A172 (cell line): ENCODE data around the gene ABCC4. TPM values are rescaled to one million over a fixed set of nuclear protein-coding genes. Genes with fewer than 3 reads are reported as not detected.
"Not testable (repeated sequence)": the region's sequence is repeated elsewhere in the genome, so short reads cannot be mapped to it uniquely, and the experiment has no call there.

ENCODE experiments used
- DNase-seq: peaks from one replicate; pipeline ENCODE4 v3.0.0-alpha.2; 2015; ENCODE audit warnings: low spot score
- total RNA-seq: library from RNA; depleted of rRNA; stranded (reverse); fragments of >200 nt; shearing (Covaris generic); gene quantifications from 2 replicates; pipeline ENCODE4 v1.2.3, GENCODE V29; 2014

The ABCC4 gene
- total RNA-seq, 1 experiment from 2014 or later, result 45.7 TPM

DNA sequence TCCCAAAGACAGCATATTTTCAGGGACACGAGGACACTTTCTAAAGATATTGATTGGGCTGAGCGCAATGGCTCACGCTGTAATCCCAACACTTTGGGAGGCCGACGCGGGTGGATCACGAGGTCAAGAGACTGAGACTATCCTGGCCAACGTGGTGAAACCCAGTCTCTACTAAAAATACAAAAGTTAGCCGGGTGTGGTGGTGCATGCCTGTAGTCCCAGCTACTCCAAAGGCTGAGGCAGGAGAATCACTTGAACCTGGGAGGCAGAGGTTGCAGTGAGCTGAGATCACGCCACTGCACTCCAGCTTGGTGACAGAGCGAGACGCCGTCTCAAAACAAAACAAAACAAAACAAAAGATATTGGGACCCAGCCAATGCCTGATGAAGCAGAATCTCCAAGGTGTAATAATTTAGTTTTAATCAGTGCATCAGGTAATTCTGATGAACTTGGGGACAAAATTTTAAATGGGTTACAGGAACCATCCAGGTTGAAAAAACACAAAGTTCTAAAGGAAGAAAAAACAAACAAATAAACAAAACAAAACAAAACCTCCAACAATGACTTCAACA lies 100.8 kb downstream of the ABCC4 start:
- not testable (repeated sequence) for DNase-seq

DNA sequence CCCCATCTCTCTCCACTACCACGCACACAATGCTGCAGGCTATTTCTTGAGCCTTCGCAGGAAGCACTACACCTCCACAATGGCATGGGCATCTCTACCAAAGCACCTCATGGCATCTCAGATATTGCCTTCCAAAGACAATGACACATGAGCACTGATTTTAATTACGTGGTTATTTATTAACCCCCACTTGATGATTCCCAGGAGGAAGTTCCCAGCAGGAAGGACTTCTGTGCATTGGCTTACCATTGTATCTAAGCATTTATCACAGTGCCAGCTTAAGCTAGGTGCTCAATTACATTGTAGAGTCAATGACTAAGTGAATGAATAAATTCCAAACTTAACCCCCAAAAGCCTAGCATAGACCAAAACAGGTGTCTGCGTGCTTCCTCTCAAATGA lies 101.4 kb downstream of the ABCC4 start:
- no peak for DNase-seq

DNA sequence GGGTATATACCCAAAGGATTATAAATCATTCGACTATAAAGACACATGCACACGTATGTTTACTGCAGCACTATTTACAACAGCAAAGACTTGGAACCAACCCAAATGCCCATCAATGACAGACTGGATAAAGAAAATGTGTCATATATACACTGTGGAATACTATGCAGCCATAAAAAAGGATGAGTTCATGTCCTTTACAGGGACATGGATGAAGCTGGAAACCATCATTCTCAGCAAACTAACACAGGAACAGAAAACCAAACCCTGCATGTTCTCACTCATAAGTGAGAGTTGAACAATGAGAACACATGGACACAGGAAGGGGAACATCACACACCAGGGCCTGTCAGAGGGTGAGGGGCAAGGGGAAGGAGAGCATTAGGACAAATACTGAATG lies 102.6 kb downstream of the ABCC4 start:
- not testable (repeated sequence) for DNase-seq

DNA sequence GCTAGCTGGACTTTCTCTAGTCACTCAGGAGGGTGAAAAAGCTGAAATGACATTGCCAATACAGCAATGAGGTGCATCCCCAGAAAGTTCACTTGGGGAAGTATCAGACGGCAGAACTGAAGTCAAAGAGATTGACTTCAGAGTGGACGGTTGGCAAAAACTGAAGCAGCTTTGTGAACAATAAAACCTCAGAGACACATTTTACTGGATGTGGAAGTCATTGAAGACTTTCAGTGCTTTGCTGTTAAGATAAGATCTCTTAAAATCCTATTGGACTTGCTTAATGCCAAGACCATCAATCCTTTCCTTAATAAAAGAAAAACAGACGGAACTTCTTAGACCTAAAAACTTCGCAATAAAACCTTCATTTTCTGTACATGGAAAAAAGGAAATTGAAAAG lies 103.7 kb downstream of the ABCC4 start:
- DNase-seq, result no peak

DNA sequence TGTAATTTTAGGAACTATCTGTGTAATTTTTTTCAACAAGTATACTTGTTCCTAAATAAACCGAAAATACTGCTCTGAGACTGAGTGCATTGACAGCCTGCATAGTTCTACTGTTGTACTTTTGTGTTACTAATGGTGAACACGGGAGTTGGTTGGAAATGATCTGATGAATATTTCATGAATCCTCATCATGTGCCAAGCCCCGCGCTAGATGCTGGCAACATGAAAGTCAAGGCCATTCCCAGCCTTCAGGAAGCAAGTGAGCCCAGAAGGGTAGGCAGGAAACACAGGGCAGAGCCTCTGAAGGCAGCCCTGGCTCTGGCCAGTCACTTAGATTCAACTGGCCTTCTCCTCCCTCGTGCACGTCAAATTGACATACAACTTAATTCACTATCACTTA lies 106.1 kb downstream of the ABCC4 start:
- DNase-seq, result no peak

DNA sequence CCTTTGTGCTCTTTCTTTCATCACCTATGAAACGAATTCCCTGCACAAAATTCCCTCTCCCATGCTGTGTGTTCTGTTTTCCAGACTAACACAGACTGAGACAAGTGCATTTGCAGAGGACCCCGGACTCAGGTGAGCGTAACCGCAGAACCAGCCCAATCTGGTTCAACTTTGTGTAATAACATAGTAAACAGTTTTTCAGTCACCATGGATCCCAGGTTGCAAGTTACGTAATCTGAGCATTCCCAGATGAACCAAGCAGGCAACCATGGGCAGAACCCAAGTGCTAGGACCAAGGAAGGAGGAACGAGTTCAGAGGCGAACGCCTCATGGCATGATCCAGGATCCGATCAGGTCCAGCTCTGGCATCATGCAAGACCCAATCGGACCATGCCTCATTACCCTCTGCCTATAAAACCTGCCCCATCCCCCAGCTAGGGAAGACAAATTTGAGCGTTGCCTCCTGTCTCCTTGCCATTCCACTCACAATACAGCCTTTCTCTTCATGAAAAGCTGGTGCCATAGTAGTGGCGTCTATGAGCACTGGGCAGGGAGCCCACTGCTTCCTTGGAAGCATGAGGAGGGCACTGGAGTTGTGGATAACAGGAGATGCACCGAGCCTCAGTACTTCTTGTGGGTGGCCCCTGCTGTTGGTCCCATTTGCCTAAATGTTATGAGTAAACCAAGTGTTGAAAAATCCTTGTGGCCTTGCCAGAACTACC lies 107.6 kb downstream of the ABCC4 start:
- DNase-seq, result no peak

DNA sequence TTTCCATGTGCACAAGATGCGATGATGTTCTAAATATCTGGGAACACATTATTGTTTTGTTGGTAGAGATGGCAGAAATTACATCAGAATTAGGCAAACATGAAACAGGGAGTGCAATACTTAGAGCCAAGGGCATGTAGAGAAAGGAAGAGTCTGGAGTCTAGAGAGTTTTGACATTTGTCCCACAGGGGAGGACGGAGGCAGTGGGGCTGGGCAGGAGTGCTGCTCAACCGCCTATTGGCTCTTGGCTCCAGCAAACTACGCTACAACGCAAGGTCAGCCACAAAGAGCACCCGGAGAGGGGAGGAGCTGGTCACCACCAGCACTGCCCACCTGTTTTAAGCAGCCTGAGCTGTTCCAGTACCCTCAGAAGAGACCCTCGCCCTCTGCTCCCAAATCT lies 108.3 kb downstream of the ABCC4 start:
- DNase-seq, result no peak

DNA sequence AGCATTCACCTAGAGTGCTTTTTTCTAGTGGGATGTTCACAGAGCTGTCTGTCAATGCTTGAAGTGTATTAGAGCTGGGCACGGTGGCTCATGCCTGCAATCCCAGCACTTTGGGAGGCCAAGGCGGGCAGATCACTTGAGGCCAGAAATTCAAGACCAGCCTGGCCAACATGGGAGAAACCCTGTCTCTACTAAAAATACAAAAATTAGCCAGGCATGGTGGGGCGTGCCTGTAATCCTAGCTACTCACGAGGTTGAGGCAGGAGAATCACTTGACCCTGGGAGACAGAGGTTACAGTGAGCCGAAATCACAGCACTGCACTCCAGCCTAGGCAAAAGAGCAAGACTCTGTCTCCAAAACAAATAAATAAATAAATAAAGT lies 108.7 kb downstream of the ABCC4 start:
- not testable (repeated sequence) for DNase-seq

DNA sequence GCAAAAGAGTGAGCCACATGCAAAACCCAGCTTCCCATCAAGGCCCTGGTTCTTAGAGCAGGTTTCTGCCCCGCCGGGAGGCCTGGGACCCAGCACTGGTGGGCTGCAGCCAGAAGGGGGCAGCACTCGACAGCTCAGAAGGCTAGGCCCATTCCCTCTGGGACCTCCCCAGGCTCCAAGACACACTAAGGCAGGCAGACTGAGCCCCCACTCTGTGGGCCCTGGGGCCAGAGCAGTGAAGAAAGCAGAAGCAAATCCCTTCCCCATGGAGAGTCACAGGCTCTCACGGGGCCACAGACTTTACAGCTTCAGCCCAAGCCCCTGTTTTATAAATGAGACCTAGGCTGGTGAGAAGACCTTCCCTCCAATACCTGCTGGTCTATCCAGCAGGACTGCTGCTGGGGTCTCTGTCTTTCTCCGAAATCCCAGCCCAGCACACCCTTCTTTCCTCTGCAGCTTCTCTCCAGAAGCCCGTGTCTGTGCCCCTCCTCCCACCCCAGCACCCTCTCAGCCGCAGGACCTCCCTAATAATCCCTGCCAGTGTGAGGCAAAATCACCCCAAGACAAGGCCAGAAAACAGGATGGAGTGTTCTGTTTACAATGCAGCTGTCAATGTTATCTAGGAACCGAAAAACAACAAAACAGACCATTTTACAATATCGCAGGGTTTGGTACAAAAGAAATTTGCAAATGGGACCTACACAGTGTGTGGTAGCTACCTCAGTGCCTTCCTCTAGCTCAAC lies 109.3 kb downstream of the ABCC4 start:
- DNase-seq, result peak; percentile 59

DNA sequence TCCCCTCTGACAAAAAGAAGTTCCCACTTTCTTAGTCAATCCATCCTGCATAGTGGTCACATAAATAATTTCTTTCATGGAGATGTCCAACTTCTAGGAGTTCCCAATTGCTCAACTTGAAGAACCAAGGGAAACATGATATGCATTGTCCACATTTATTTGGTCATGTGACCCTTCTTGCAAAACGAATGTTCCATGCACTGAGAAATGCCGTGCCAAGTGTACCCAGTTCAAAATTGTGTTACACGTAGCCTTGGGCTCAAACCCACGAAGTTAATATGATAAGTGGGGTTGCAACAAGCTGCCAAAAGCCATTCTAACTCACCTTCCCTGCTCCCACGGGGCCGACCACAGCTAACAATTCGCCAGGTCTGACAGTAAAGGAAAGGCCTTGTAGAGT lies 113.1 kb downstream of the ABCC4 start:
- DNase-seq, result no peak

DNA sequence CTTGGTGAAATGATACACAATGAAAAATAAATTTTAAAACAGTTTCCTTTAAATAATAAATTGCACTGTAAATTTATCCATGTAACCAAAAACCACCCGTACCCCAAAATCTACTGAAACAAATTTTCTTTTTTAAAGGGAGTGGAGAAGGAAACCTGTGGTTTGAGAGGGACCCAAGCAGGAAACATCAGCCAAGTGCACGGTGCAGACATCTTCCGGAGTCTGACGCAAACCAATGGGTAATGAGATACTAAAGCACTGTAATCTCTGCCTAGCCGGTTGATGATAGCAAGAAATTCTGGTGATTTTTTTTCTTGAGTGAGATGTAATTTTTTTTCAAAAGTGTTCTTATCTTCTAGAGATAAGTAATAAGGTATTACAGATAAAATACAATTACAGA lies 115.4 kb downstream of the ABCC4 start:
- DNase-seq, result no peak

DNA sequence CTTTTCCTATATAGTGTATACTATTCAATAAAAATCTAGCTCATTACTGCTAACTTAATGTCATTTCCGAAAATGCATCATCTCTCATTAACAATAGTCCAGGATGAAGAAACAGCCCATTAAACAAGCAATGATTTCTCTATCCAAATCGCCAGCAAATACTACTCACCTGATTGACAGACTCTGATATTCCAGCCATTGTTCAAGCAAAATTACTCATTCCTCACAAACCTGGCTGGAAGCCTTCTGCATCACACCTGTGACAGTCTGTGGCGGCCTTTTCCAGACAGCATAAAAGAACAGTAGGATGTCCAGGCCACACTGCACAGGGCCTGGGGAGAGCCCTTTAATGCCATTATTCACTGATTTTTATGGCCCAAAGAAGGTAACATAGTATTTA lies 115.9 kb downstream of the ABCC4 start:
- DNase-seq, result no peak

DNA sequence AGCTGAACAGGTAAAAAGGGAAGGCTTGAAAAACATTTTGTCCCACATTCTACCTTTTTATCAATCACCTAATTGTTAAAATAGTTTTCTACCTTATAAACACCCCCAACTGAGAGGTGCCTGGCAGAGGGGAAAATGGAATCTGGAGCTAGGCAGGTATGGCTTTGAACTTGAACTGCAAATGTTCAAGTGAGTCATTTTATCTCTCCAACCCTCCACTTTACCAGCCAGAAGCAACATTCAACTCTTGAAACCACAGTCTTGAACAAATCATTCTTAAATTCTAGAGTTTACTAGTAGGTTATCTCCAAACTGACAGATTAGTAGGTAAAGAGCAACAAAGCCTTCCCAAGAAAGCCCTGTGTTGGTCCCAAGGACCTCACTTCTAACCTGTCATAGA lies 116.9 kb downstream of the ABCC4 start:
- DNase-seq, result no peak

DNA sequence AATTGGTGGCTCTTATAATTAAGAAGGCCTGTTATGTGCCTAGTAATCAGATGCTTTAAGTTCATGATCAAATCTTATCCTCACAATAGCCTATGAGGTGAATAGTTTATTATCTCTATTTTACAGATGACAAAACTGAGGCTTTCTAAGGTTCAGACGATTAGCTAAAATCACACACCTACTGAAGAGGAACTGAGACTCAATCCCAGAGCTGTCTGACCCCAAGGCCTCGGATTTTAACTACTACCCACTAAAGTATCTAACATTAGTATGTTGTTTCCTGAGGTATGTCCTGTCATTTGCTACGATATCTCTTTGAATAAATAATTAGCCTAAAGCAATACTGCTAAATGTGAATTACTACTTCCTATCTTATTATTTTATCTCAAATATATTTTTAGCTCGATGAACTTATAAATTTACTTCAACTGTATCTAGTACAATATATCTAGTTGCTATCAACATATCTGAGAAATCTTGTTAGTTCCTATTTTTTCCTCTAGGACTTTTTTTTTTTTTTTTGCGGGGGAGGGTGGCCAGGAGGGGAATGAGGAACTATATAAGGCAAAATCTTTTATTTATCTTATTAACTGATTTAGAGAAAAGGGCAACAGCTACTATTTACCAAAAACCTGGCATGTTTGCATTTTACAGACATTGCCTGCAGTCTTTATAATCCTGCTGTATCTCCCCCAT lies 118.5 kb downstream of the ABCC4 start:
- DNase-seq, result no peak

DNA sequence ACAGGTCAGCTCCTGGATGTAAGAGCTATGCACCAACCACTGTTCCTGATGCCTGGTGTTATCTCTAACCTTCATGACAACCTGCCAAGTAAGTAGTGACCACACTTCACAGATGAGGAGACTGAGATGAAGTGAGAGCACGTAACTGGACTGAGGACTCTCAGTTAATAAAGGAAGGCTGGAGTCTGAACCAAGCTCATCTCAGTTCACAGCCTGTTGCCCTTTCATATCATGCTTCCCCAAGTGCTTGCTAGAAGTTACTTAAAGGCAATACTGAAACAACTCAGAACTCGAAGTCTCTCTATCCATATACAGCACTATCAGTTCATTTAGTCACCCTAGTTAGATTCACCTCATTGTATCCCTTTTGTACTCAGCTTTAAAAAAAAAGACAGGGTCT lies 119.7 kb downstream of the ABCC4 start:
- DNase-seq, result no peak

DNA sequence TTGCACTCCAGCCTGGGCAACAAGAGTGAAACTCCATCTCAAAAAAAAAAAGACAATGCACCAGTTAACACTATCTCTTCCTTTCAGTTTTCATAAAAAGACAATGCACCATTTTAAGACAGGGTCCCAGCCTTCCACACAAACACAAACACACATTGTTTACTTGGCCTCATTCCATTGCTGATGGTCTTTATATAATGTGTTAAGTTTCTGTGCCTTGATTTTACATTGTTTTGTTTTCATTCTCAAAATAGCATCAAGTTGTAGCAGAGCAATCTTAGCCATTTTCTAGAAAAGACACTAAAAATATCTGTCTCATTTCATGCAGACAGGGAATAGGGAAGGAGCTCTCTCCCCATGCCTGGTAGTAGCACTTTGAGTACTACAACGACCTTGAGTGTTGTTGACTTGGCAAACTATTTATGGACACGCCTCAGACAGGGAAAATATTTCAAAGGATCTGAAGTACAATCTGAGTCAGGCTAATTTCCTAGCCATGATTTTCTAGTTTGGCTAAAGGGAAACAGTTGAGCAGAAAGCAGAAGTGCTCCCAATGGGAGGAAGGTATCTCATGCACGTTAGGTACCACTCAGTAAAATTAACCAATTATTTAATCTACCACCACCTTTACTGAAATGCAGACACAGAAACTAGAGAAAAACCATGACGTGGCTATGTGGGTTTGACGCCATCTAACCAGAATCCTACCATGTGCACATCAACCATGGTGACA lies 120.6 kb downstream of the ABCC4 start:
- no peak for DNase-seq

DNA sequence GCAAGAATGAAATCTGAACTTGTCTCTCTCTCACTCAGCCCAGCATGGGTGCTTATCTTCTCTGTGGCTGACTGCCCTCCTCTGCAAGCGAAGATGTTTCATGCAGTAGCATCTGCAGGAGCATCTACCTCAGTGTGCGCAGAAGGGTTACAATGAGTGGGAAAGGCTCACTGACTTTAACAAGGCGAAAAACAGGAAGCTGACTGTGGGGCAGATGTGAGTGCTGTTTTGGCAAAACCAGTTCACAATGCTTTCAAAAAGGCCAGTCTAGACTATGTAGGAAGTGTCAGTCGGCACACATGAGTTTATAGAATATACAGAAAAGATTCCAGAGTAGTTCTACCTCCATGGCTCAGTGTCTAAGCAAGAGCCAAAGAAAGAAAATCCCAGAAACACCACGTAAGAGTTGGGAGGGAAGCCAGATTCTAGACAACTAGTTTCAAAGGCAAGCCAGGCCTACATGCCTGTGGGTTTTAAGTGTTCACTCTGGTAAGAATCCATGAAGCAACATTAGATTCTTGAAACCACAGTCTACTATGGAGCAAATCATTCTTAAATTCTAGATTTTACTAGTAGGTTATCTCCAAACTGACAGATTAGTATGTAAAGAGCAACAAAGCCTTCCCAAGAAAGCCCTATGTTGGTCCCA lies 124.5 kb downstream of the ABCC4 start:
- DNase-seq, result no peak

DNA sequence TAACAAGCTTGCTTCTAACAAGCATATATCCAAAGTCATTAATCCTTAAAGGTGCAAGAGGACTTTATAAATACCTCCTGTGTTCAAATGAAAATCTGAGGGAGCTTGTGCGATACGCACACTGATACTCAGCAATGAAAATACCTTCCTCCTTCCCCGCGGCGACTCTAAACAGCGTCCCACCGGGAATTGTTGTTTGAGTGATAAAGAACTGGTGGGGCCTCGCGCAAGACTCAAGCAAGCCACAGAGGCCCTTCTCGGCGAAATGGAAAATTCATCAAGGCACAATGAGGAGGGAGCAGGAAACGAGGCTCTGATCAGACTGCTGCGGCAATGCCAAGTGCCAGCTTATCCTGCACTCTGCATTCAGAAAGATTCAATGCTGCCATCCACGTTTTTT lies 126.7 kb downstream of the ABCC4 start:
- no peak for DNase-seq

DNA sequence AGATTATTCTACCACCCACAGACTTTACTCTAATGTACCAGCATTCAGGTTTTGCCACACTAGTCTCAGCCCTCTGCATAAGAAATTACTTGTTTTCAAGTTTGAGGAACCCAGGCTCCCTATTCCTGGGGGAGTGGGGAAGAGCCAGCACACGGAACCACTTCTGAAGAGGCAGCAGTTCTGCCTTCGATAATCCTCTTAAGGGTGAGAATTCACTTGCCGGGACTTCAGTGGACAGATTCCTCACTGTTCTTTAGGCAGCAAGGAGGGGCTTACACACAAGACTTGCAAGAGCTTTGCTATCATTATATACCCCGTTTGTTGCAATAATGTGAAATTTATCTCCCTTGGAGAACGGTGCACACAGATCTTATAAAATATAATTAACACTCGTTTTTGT lies 133.1 kb downstream of the ABCC4 start:
- no peak for DNase-seq

DNA sequence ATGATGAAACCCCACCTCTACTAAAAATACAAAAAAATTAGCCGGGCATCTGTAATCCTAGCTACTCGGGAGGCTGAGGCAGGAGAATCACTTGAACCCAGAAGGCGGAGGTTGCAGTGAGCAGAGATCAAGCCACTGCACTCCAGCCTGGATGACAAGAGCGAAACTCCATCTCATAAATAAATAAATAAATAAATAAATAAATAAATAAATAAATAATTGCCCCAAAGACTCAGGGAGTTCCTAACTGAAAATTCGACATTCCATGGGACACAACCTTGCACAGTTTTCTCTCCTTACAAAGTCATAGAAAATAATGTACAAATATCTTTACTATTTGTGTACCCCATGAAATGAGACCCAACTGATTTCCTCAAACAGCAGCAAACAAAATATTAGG lies 134.2 kb downstream of the ABCC4 start:
- not testable (repeated sequence) for DNase-seq

DNA sequence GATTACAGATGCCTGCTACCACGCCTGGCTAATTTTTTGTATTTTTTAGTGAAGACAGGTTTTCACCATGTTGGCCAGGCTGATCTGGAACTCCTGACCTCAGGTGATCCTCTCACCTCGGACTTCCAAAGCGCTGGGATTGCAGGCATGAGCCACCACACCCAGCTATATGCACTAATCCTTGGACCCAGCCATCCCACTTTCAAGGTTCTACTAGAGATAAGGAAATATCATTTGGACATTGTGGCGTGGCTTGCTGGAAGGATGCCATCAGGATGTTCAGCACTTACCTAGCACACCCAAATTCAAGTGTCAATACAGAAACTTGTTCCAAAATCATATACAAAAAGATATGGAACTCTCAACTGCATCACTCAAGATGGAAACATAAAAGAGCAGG lies 136.4 kb downstream of the ABCC4 start:
- DNase-seq, result no peak
